Karpas-422 (cell line): ENCODE data around the gene RWDD4. TPM values are rescaled to one million over a fixed set of nuclear protein-coding genes. Genes with fewer than 3 reads are reported as not detected.
"Not testable (repeated sequence)": the region's sequence is repeated elsewhere in the genome, so short reads cannot be mapped to it uniquely, and the experiment has no call there.

Experiments
- DNase-seq: peaks from one replicate; pipeline ENCODE4 v3.0.0-alpha.2; 2015
- H2AFZ ChIP-seq: fragments of 200-600 bp; sonication (generic); 2 replicates; pipeline ENCODE4 v1.6.1; 2014; ENCODE audit warnings: antibody characterized with exemption, low read length, mixed read lengths
- H3K27ac ChIP-seq: fragments of 200-600 bp; sonication (generic); 2 replicates; pipeline ENCODE4 v1.5.1; 2014; ENCODE audit warnings: mild to moderate bottlenecking, low read length, moderate library complexity
- H3K27me3 ChIP-seq: fragments of 200-600 bp; sonication (generic); 2 replicates; pipeline ENCODE4 v1.6.1; 2014; ENCODE audit warnings: low read length, mixed read lengths
- H3K36me3 ChIP-seq: fragments of 200-600 bp; sonication (generic); 2 replicates; pipeline ENCODE4 v1.6.1; 2014; ENCODE audit warnings: low read length, mixed read lengths; ENCODE audit not compliant: insufficient read depth
- H3K4me1 ChIP-seq: fragments of 200-600 bp; sonication (generic); 2 replicates; pipeline ENCODE4 v1.6.1; 2014; ENCODE audit warnings: mild to moderate bottlenecking, low read length, mixed read lengths
- H3K4me2 ChIP-seq: fragments of 200-600 bp; sonication (generic); 2 replicates; pipeline ENCODE4 v1.6.1; 2014; ENCODE audit warnings: low read length, low read depth, mild to moderate bottlenecking; ENCODE audit not compliant: poor library complexity, severe bottlenecking
- H3K4me3 ChIP-seq: fragments of 200-600 bp; sonication (generic); 2 replicates; pipeline ENCODE4 v1.5.1; 2014; ENCODE audit warnings: mild to moderate bottlenecking, antibody characterized with exemption, low read length, mixed read lengths
- H3K79me2 ChIP-seq: fragments of 200-600 bp; sonication (generic); 2 replicates; pipeline ENCODE4 v1.6.1; 2014; ENCODE audit warnings: mild to moderate bottlenecking, low read length, mixed read lengths
- H3K9ac ChIP-seq: fragments of 200-600 bp; sonication (generic); 2 replicates; pipeline ENCODE4 v1.6.0; 2014; ENCODE audit warnings: low read length
- H3K9me2 ChIP-seq: fragments of 200-600 bp; sonication (generic), shearing (Covaris generic); replicated peaks from 2 replicates; pipeline ENCODE4 v1.6.0; 2014; ENCODE audit warnings: mild to moderate bottlenecking, low read length, moderate library complexity; ENCODE audit not compliant: insufficient read depth
- H3K9me3 ChIP-seq: fragments of 300-700, 200-600 bp; sonication (generic); 2 replicates; pipeline ENCODE4 v1.6.1; 2014; ENCODE audit warnings: low read length, mixed read lengths
- H4K20me1 ChIP-seq: fragments of 200-600 bp; sonication (generic); 2 replicates; pipeline ENCODE4 v1.6.1; 2014; ENCODE audit warnings: mild to moderate bottlenecking, antibody characterized with exemption, low read length, low read depth; ENCODE audit not compliant: insufficient read depth
- total RNA-seq: library from RNA; depleted of rRNA; stranded (reverse); fragments of >200 nt; shearing (Covaris generic); gene quantifications from 2 replicates; pipeline ENCODE4 v1.2.3, GENCODE V29; 2014; ENCODE audit warnings: low replicate concordance

The RWDD4 gene
- total RNA-seq, 1 experiment from 2014 or later = 16.9 TPM

- DNase-seq = no peak
- Histone ChIP-seq H3K27ac (no peak overlapping the region), H3K4me2 (no peak overlapping the region), H3K4me1 (no peaks in the 10 kb centered on the region), H4K20me1 (no peaks in the 10 kb centered on the region), H3K9me2 (no peaks in the 10 kb centered on the region), H2AFZ (no peak overlapping the region), H3K9me3 (no peaks in the 10 kb centered on the region), H3K4me3 (no peak overlapping the region), H3K79me2 (no peaks in the 10 kb centered on the region), H3K36me3 (no peaks in the 10 kb centered on the region), H3K9ac (no peak overlapping the region), H3K27me3 (no peaks in the 10 kb centered on the region)
Observed at GRCh38 chr4:183633476-183634400, 25.2 kb downstream of the RWDD4 start.

- H3K9ac ChIP-seq = no peak overlapping the region
- no peak overlapping the region for H3K4me2 ChIP-seq
- H2AFZ ChIP-seq = no peak overlapping the region
Observed at GRCh38 chr4:183632689-183633088, 26.3 kb downstream of the RWDD4 start.

GRCh38 chr4:183631577-183632198, 27.3 kb downstream of the RWDD4 start:
- DNase-seq = no peak
- Histone ChIP-seq H3K4me1 (no peaks in the 10 kb centered on the region), H3K9me3 (no peaks in the 10 kb centered on the region), H2AFZ (no peak overlapping the region), H3K4me3 (no peak overlapping the region), H3K4me2 (no peak overlapping the region), H3K9ac (no peak overlapping the region), H4K20me1 (no peaks in the 10 kb centered on the region), H3K9me2 (no peaks in the 10 kb centered on the region), H3K27ac (no peak overlapping the region), H3K79me2 (no peaks in the 10 kb centered on the region), H3K27me3 (no peaks in the 10 kb centered on the region), H3K36me3 (no peaks in the 10 kb centered on the region)

More at GRCh38 chr4:183632689-183633088, 26.3 kb downstream of the RWDD4 start:
- no peak overlapping the region for H3K27ac ChIP-seq
- H3K4me1 ChIP-seq = no peaks in the 10 kb centered on the region
- H4K20me1 ChIP-seq = no peaks in the 10 kb centered on the region
- H3K79me2 ChIP-seq = no peaks in the 10 kb centered on the region
- H3K9me2 ChIP-seq = no peaks in the 10 kb centered on the region
- no peaks in the 10 kb centered on the region for H3K27me3 ChIP-seq
- no peaks in the 10 kb centered on the region for H3K9me3 ChIP-seq
- H3K36me3 ChIP-seq = no peaks in the 10 kb centered on the region
- H3K4me3 ChIP-seq = no peak overlapping the region
- DNase-seq = no peak

- H3K9me3 ChIP-seq = no peaks in the 10 kb centered on the region
- no peak overlapping the region for H3K4me2 ChIP-seq
- H3K79me2 ChIP-seq = no peaks in the 10 kb centered on the region
- no peak overlapping the region for H3K9ac ChIP-seq
- H3K9me2 ChIP-seq = no peaks in the 10 kb centered on the region
- no peaks in the 10 kb centered on the region for H3K4me1 ChIP-seq
- DNase-seq = no peak
- no peak overlapping the region for H2AFZ ChIP-seq
- no peak overlapping the region for H3K4me3 ChIP-seq
- no peaks in the 10 kb centered on the region for H3K36me3 ChIP-seq
- no peak overlapping the region for H3K27ac ChIP-seq
- H4K20me1 ChIP-seq = no peaks in the 10 kb centered on the region
- no peaks in the 10 kb centered on the region for H3K27me3 ChIP-seq
Observed at GRCh38 chr4:183627979-183628588, 30.9 kb downstream of the RWDD4 start.

- not testable (repeated sequence) for H3K4me2 ChIP-seq, H3K9me3 ChIP-seq, DNase-seq, H3K9me2 ChIP-seq, H3K4me1 ChIP-seq, H3K27me3 ChIP-seq, H3K9ac ChIP-seq, H3K4me3 ChIP-seq, H3K79me2 ChIP-seq, H3K36me3 ChIP-seq, H2AFZ ChIP-seq, H4K20me1 ChIP-seq, H3K27ac ChIP-seq
Observed at GRCh38 chr4:183627286-183627685, 31.7 kb downstream of the RWDD4 start.

- no peak overlapping the region for H3K4me2 ChIP-seq
- no peaks in the 10 kb centered on the region for H3K36me3 ChIP-seq
- H4K20me1 ChIP-seq = no peaks in the 10 kb centered on the region
- no peak for DNase-seq
- no peaks in the 10 kb centered on the region for H3K9me3 ChIP-seq
- H3K27ac ChIP-seq = no peak overlapping the region
- H3K79me2 ChIP-seq = no peaks in the 10 kb centered on the region
- no peaks in the 10 kb centered on the region for H3K9me2 ChIP-seq
- no peak overlapping the region for H2AFZ ChIP-seq
- no peaks in the 10 kb centered on the region for H3K27me3 ChIP-seq
- H3K4me3 ChIP-seq = no peak overlapping the region
- H3K4me1 ChIP-seq = no peaks in the 10 kb centered on the region
- no peak overlapping the region for H3K9ac ChIP-seq
Observed at GRCh38 chr4:183626168-183626567, 32.8 kb downstream of the RWDD4 start.

- Histone ChIP-seq H3K4me3 (no peak overlapping the region), H3K36me3 (no peaks in the 10 kb centered on the region), H3K4me1 (no peaks in the 10 kb centered on the region), H3K4me2 (no peak overlapping the region), H3K9ac (no peak overlapping the region), H3K9me2 (no peaks in the 10 kb centered on the region), H3K79me2 (no peaks in the 10 kb centered on the region), H2AFZ (no peak overlapping the region), H4K20me1 (no peaks in the 10 kb centered on the region), H3K9me3 (no peaks in the 10 kb centered on the region), H3K27ac (no peak overlapping the region), H3K27me3 (no peaks in the 10 kb centered on the region)
- no peak for DNase-seq
Observed at GRCh38 chr4:183624548-183624947, 34.4 kb downstream of the RWDD4 start.

- Histone ChIP-seq H2AFZ (no peak overlapping the region), H3K9me3 (no peaks in the 10 kb centered on the region), H3K27ac (no peak overlapping the region), H3K36me3 (no peaks in the 10 kb centered on the region), H3K4me1 (no peaks in the 10 kb centered on the region), H3K79me2 (no peaks in the 10 kb centered on the region), H3K4me2 (no peak overlapping the region), H3K4me3 (no peak overlapping the region), H3K9ac (no peak overlapping the region), H3K9me2 (no peaks in the 10 kb centered on the region), H3K27me3 (no peaks in the 10 kb centered on the region), H4K20me1 (no peaks in the 10 kb centered on the region)
- DNase-seq = no peak
Observed at GRCh38 chr4:183621875-183622274, 37.1 kb downstream of the RWDD4 start.
